Urothelium cell line (cell line): Measurements from ENCODE around the gene NT5C1A.

ENCODE experiments used
- DNase-seq: peaks from one replicate; pipeline ENCODE4 v3.0.0; 2011; ENCODE audit warnings: low spot score, mixed read lengths
- FAIRE-seq: peaks from 2 replicates; lab custom pipeline; 2011; peaks lifted over from hg19 to GRCh38; lab: Jason Lieb, UNC

Gene NT5C1A

GRCh38 chr1:39639305-39640130 is 32.4 kb downstream of the NT5C1A start, which contains the start of gene HEYL:
TSS of gene HEYL (minus strand) at chr1:39639643. CDS start at chr1:39639625, 18 bp downstream.
- FAIRE-seq: peak; percentile 48
- no peak for DNase-seq

- no peak for DNase-seq
- no peak for FAIRE-seq
These were observed 33.0 kb downstream of the NT5C1A start for GRCh38 chr1:39638965-39639304.

- no peak for FAIRE-seq
- DNase-seq: no peak
These were observed 34.5 kb downstream of the NT5C1A start for GRCh38 chr1:39637361-39637760.

GRCh38 chr1:39635871-39636210 is 36.1 kb downstream of the NT5C1A start:
- FAIRE-seq (no peak), DNase-seq (no peak)

DNA sequence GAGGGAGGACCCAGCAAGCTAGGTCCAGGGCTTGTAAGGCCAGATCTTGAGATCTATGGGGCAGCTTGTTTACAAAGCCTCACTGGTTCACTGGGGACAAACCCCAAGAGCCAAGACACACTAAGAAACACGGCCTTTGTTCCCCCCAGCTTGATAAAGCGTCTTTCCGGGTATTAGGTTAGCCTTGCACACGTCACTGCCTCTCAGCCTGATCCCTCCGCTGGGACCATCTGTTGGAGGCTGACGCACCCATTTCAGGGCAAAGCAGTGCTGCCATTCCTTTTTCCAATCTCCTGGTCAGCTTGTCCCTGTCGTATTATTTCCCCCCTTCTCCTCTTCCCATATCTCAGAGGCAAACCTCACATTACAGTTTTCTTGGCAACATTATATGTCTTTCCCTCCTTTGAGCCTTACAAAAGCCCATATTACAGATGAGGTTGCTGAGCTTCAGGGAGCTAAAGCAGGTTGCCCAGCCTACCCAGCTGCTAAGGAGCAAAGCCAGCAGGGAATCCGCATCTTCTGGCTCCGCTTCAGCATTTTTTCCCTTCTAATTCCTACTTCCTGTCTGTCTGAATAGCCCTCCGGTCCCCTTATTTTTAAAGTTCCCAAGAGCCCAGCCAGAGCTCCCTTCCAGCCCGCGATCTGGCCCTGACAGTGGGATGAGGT is 36.6 kb downstream of the NT5C1A start:
- DNase-seq: no peak

GRCh38 chr1:39633422-39633821 is 38.5 kb downstream of the NT5C1A start:
- no peak for FAIRE-seq
- DNase-seq: no peak

More for the DNA sequence above, 36.6 kb downstream of the NT5C1A start:
- FAIRE-seq: no peak

DNA sequence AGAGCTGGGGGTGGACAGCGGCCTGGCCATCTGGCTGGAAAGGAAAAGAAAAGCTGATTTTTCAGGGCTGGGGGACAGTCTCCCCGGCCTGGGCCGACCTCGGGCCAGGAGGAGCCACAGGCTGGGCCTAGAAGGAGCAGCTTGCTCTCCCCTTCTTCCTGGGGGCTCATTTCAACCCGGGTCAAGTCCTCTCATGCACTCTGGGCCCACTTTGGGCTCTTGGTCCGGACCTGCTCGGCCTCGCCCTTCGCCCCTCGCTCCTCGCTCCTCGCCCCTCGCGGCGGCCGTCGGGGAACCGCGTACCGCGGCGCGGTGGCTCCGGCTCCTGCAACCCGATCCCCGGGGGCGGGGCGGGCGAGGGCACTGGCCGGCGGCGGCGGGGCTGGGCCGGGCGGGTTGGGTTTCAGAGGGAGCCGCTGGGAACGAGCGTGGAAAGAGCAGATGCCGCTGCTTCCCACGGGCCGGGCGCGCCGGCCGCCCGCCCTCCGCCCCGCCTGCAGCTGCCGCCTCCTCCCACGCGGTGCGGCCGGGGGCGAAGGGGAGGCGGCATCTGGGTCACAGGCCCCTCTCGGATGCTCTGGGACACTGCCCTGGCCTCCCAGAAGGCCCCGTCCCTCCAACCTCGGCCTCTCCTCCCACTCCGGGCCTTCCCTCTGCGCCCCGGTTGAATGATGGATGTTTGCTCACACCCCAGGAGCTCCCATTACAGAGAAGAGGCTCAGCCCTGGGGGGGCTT is 39.1 kb downstream of the NT5C1A start:
- FAIRE-seq (no peak), DNase-seq (no peak)

GRCh38 chr1:39632323-39632681 is 39.6 kb downstream of the NT5C1A start:
- FAIRE-seq (no peak), DNase-seq (no peak)

DNA sequence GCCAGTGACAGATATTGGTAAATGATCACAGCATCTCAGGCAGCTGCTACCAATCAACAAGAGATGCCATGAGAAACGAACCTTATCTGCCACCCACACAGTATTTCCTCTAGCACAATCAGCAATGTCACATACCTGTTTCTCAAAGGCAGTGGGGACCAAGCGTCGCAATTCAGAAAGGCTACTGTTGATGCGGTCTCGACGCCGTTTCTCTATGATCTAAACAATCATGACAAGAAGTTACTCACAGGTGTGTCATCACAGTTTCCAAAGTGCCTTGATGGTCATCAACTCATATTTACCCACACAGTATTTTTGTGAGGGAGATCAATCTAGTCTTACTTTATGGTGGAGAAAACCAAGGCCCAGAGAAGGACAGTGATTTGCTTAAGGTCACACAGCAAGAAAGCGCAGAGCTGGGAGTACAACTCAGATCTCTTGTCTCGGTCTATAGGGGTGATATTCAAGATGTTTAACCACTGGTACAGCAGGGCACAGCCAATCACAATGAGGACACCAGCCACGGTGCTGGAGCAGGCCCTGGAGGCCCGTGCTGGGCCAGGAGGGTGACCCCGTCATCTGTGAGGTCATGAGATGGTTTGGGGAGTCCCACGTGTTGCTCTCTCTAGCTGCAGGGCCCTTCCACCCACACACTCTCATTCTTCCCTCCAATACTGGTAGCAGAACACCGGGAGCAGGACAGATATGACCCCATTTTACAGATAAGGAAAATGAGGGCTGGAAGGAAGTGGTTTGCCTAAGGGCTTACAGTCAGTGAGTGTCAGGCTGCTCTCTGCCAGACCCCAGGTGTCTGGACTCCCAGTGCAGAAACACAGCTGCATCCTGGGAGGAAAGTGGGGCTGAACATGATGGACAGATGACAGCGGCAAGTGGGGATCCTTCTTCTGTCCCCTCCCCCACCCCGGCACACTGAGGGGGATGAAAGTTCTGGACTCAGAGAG is 40.3 kb downstream of the NT5C1A start:
- DNase-seq (no peak), FAIRE-seq (no peak)

- DNase-seq: no peak
- no peak for FAIRE-seq
These were observed 43.0 kb downstream of the NT5C1A start for GRCh38 chr1:39628807-39629350.

GRCh38 chr1:39626646-39627045 is 45.3 kb downstream of the NT5C1A start:
- no peak for DNase-seq
- no peak for FAIRE-seq

DNA sequence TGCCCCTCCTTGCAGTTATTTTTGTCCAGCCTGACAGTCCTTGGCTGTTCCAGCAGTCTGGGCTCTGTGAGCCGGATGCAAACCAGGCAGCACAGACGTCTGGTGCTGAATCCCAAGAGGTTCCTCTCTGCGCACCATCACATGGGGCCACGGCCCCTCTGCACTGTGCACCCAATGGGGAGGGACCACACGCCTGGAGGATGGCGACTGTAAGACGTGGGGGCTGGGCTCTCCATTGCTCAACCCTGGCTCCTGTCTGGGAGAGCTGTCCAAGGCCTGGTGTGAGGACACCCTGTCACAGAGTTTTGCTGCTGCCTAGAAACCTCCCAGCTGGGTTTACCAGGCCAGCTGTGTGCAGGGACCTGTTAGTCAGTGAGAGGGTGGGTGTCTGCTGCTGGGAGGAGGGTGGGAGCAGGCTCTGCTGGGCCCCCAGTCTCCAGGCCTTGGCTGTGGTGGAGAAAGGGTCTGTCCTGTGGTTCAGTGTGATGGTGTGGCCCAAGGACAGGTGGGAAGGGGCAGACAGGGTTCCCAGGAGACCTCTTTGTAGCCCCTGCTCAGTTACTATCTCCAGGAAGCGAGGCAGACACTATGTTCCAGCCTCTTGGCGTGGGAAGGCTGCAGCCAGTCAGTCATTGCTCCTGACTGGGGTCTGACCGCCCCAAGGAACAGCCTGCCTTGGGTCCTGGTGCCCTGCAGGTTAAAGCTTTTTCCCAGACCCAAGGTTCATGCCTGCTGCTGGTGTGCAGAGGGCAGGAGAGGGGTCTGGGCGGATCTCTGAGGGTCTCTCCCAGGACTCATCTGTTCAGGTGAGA is 46.2 kb downstream of the NT5C1A start:
- FAIRE-seq (no peak), DNase-seq (no peak)

DNA sequence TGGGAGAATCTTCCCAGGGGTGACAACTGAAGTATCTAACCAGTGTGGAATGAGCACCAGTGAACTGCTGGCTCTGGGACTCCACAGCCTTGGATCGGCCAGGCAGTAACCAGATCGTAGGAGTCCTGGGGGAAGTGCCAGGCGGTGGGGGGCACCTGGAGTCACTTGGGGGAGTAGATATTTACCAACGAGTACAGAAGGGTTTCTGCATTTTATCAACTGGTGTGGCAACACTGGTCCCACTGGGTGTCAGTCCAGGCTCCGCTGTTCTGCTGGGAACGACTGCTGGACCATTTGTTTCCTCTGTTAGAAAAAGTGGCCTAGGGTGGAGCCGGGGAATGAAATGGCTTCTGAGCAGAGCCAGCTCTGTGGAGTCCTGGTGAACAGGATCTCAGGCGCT is 46.9 kb downstream of the NT5C1A start:
- DNase-seq: no peak
- FAIRE-seq: no peak

GRCh38 chr1:39623053-39623452 is 48.9 kb downstream of the NT5C1A start:
- FAIRE-seq: no peak

GRCh38 chr1:39622427-39622826 is 49.5 kb downstream of the NT5C1A start:
- FAIRE-seq: no peak
- DNase-seq: no peak

More at GRCh38 chr1:39623053-39623452, 48.9 kb downstream of the NT5C1A start:
- DNase-seq: no peak

DNA sequence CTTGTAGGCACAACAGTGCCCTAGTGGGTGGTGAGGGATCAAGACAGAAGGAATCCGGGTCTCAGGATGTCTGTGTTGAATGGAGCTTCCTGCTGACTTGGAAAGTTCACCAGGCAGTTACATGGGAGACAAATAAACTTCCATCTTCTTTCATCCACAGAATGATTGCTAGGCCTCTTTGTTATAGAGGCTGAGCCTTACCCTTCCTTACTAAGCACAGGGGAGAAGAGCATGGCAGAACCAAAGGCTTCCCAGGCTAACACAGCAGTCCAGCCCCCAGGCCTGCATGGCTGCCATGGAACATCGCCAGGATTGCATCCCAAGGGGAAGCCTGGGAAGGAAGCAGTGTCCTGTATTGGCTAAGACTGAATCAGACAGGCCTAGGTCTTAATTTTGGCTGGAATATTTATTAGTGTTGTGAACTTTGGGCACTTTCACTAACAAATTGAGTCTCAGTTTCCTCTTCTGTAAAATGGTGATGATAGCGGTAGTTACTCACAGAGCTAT is 51.2 kb downstream of the NT5C1A start:
- DNase-seq (no peak), FAIRE-seq (no peak)

DNA sequence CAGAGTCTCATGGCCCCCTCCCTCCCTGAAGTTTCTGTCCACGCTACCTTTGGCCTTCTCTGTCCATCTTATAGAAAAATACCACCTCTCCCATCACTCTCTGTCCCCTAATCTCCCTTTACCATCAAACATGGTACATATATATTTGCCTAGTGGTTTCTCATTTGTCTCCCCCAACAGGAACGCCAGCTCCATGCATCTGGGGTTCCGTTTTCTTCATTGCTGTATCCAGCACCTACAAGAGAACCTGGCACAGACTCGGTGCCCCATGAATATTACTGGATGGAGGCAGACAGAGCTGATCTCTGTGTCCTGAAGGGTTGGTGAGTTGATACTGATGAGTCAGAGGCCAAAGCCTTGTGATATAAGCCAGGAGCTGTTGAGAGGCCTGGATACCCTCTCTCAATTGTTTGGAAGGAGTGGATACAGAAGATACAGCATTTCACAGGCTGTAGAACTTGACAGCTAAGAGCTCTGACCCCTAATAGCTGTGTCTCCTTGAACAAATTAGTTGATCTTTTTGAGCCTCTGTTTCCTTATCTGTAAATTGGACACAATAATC is 54.3 kb downstream of the NT5C1A start:
- no peak for FAIRE-seq
- no peak for DNase-seq

DNA sequence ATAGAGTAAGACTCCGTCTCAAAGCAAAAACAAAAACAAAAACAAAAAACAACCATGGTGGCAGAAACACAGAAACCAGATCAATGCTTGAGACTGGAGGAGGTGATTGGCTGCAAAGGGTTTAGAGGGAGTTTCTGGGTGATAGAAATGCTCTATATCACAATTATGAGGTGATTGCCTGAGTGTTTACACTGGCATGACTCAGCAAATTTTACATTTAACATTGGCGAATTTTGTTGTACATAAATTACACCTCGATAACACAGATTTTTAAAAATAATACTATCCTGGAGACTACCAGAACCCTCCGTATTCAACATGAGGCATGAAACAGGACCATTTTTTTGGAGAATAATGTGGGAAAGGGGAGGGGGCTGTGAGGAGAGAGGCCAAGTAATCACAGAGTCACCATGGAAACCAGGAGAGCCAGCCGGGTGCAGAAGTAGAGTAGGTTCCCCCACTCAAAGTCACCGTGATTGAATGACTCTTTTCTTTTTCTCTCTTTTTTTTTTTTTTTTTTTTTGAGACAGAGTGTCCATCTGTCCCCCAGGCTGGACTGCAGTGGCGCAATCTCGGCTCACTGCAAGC is 56.7 kb downstream of the NT5C1A start:
- FAIRE-seq: no peak
- DNase-seq: no peak

- no peak for DNase-seq
- no peak for FAIRE-seq
These were observed 57.4 kb downstream of the NT5C1A start for GRCh38 chr1:39614488-39614887.
